CD14-positive monocyte (primary cell): Measurements from ENCODE around the gene C2. TPM values are rescaled to one million over a fixed set of nuclear protein-coding genes. Genes with fewer than 3 reads are reported as not detected.
A peak's percentile ranks its signal among the peaks of the same experiment; 100 is the strongest.

Source experiments
- DNase-seq, 3 donors: peaks; one replicate each; pipeline ENCODE4 v3.0.0-alpha.2; 2011 to 2022
- H2AFZ ChIP-seq: 2 replicates; pipeline ENCODE4 v1.6.0; 2012; ENCODE audit warnings: mild to moderate bottlenecking, low read depth, low read length, inconsistent platforms; ENCODE audit not compliant: insufficient read depth, poor library complexity, severe bottlenecking
- H3K27ac ChIP-seq, 2 donors: 1 replicate in 1 of 2; 2 replicates in 1 of 2; pipeline ENCODE4 v1.5.1; 2012 to 2013; ENCODE audit warnings: low read length in 2 of 2, control low read depth in 1 of 2, inconsistent platforms in 1 of 2, low read depth in 1 of 2, mild to moderate bottlenecking in 1 of 2
- H3K27me3 ChIP-seq, 2 donors: one replicate each; pipeline versions ENCODE4 v1.6.0 to v1.6.1; 2011 to 2013; ENCODE audit warnings: low read length in 2 of 2; ENCODE audit not compliant: control insufficient read depth in 2 of 2, insufficient read depth in 2 of 2
- H3K36me3 ChIP-seq, 2 donors: replicated peaks in 1 of 2; 1 replicate in 1 of 2; 2 replicates in 1 of 2; pipeline versions ENCODE4 v1.5.1 to v1.6.1; 2012 to 2013; ENCODE audit warnings: low read length in 2 of 2, control low read depth in 1 of 2, inconsistent platforms in 1 of 2, mild to moderate bottlenecking in 1 of 2; ENCODE audit not compliant: insufficient read depth in 2 of 2, control insufficient read depth in 1 of 2
- H3K4me1 ChIP-seq, 2 donors: 1 replicate in 1 of 2; 2 replicates in 1 of 2; pipeline versions ENCODE4 v1.5.1 to v1.6.1; 2012 to 2013; ENCODE audit warnings: low read length in 2 of 2, control low read depth in 1 of 2, inconsistent platforms in 1 of 2, mild to moderate bottlenecking in 1 of 2, moderate library complexity in 1 of 2; ENCODE audit not compliant: insufficient read depth in 2 of 2, control insufficient read depth in 1 of 2
- H3K4me2 ChIP-seq: replicated peaks from 2 replicates; pipeline ENCODE3; 2012; ENCODE audit warnings: low read length, moderate library complexity, mild to moderate bottlenecking; ENCODE audit not compliant: poor library complexity, severe bottlenecking; ENCODE audit errors: extremely low read depth
- H3K4me3 ChIP-seq, 3 experiments: fragments of 200-600 bp in 1 of 3; sonication (generic) in 1 of 3; replicated peaks in 1 of 3; 1 replicate in 2 of 3; 2 replicates in 1 of 3; pipeline ENCODE4 v1.5.1; 2011 to 2013; ENCODE audit warnings: low read length in 3 of 3, mild to moderate bottlenecking in 3 of 3, control low read depth in 2 of 3, low read depth in 2 of 3, inconsistent platforms in 1 of 3, moderate library complexity in 1 of 3
- H3K79me2 ChIP-seq: 2 replicates; pipeline ENCODE4 v1.6.0; 2012; ENCODE audit warnings: mild to moderate bottlenecking, control low read depth, inconsistent platforms, low read length, moderate library complexity; ENCODE audit not compliant: insufficient read depth
- H3K9ac ChIP-seq: 2 replicates; pipeline ENCODE4 v1.6.0; 2017; ENCODE audit warnings: low read length, mild to moderate bottlenecking; ENCODE audit not compliant: insufficient read depth, poor library complexity, severe bottlenecking
- H3K9me3 ChIP-seq, 2 donors: replicated peaks in 1 of 2; 1 replicate in 1 of 2; 2 replicates in 1 of 2; pipeline versions ENCODE4 v1.5.1 to v1.6.1; 2012 to 2013; ENCODE audit warnings: low read length in 2 of 2, control low read depth in 1 of 2; ENCODE audit not compliant: control insufficient read depth in 1 of 2, insufficient read depth in 1 of 2
- H4K20me1 ChIP-seq: 2 replicates; pipeline ENCODE4 v1.6.0; 2012; ENCODE audit warnings: mild to moderate bottlenecking, low read length, control low read depth, moderate library complexity; ENCODE audit not compliant: insufficient read depth
- H3K27ac Mint-ChIP-seq, 7 donors: one replicate each; pipeline ENCODE4 v1.8.0; 2020; ENCODE audit warnings: mild to moderate bottlenecking in 7 of 7, mixed read lengths in 7 of 7, moderate library complexity in 6 of 7, inconsistent platforms in 2 of 7
- H3K27me3 Mint-ChIP-seq, 3 donors: one replicate each; pipeline ENCODE4 v1.8.0; 2021 to 2022; ENCODE audit warnings: low read depth in 3 of 3, mild to moderate bottlenecking in 3 of 3, mixed read lengths in 3 of 3, moderate library complexity in 3 of 3, inconsistent platforms in 1 of 3
- H3K36me3 Mint-ChIP-seq, 2 donors: one replicate each; pipeline ENCODE4 v1.8.0; 2020; ENCODE audit warnings: mixed read lengths in 2 of 2, inconsistent platforms in 1 of 2, mild to moderate bottlenecking in 1 of 2
- H3K4me1 Mint-ChIP-seq: one replicate; pipeline ENCODE4 v1.8.0; 2020; ENCODE audit warnings: mild to moderate bottlenecking, mixed read lengths
- H3K4me3 Mint-ChIP-seq, 2 donors: one replicate each; pipeline ENCODE4 v1.8.0; 2020; ENCODE audit warnings: mild to moderate bottlenecking in 2 of 2, mixed read lengths in 2 of 2, moderate library complexity in 1 of 2
- H3K9me3 Mint-ChIP-seq, 7 donors: one replicate each; pipeline ENCODE4 v1.8.0; 2020 to 2022; ENCODE audit warnings: mixed read lengths in 7 of 7, mild to moderate bottlenecking in 6 of 7, moderate library complexity in 6 of 7, inconsistent platforms in 2 of 7
- CTCF ChIP-seq: fragments of 200-600 bp; IDR thresholded peaks from one replicate; pipeline ENCODE4 v1.8.0; 2022; ENCODE audit warnings: antibody characterized with exemption, mild to moderate bottlenecking
- WGBS: methylation state at CpG from one replicate; pipeline ENCODE4 v1.1.5; 2013; ENCODE audit warnings: missing lambda C conversion rate; ENCODE audit not compliant: insufficient coverage; 5-methylcytosine and 5-hydroxymethylcytosine counted together
- intact Hi-C, 2 donors: fragments of 100-400 bp; cut with micrococcal nuclease; formaldehyde crosslinking; loops; one replicate each; pipeline versions ENCODE4 v1.15.0 to v1.15.1; 2023
- polyA plus RNA-seq, 3 donors: library from polyadenylated mRNA; depleted of rRNA in 1 of 3; unstranded in 2 of 3; stranded (reverse) in 1 of 3; fragments of 300-500 nt in 2 of 3; fragments of >200 nt in 1 of 3; fragmentation: Illumina TruSeq in 2 of 3; gene quantifications; 1 replicate in 2 of 3; 2 replicates in 1 of 3; pipeline ENCODE4 v1.2.3, GENCODE V29; 2012 to 2021

The C2 gene
- polyA plus RNA-seq, 3 donors, result 5.4 to 7.2 (median 6.5) TPM

- Mint-ChIP-seq H3K27ac (peak overlapping the region in 3 of 7 donors; percentile 8 to 79 (median 11)), H3K9me3 (no peaks in the 10 kb centered on the region), H3K27me3 (peaks cover 0 to 2% (median 1%) of the 10 kb centered on the region in 3 donors), H3K4me3 (no peak overlapping the region), H3K4me1 (peaks cover 23% of the 10 kb centered on the region), H3K36me3 (peaks cover 70 to 72% of the 10 kb centered on the region in 2 donors)
- H4K20me1 ChIP-seq, result no peaks in the 10 kb centered on the region
- peaks cover 15 to 19% of the 10 kb centered on the region in 2 donors for H3K4me1 ChIP-seq
- no peak for TF ChIP-seq CTCF
- peak overlapping the region in 1 of 2 donors; percentile 26 for H3K27ac ChIP-seq
- DNase-seq, result no peak
- no peak overlapping the region for H2AFZ ChIP-seq
- no peaks in the 10 kb centered on the region for H3K27me3 ChIP-seq
- H3K9ac ChIP-seq, result no peak overlapping the region
- intact Hi-C loops, result no loop called here
- peaks cover 71 to 78% of the 10 kb centered on the region in 2 donors for H3K36me3 ChIP-seq
- WGBS, result 90% methylated on average over 2 of the region's 3 CpGs
- peaks cover 19% of the 10 kb centered on the region for H3K79me2 ChIP-seq
- H3K4me3 ChIP-seq, result no peak overlapping the region
- H3K4me2 ChIP-seq, result no peak overlapping the region
- H3K9me3 ChIP-seq, result no peaks in the 10 kb centered on the region
Observed at GRCh38 chr6:31967926-31968320, 40.4 kb downstream of the C2 start.

GRCh38 chr6:31968326-31968725 is 40.8 kb downstream of the C2 start:
- no peak overlapping the region for H3K4me3 Mint-ChIP-seq

More at GRCh38 chr6:31968326-31968725, 40.8 kb downstream of the C2 start:
- Histone ChIP-seq H3K4me2 (no peak overlapping the region), H3K4me3 (no peak overlapping the region), H3K36me3 (peaks cover 66 to 74% of the 10 kb centered on the region in 2 donors), H3K79me2 (peaks cover 23% of the 10 kb centered on the region), H3K4me1 (peaks cover 19 to 23% of the 10 kb centered on the region in 2 donors), H3K27me3 (no peaks in the 10 kb centered on the region), H3K9me3 (no peaks in the 10 kb centered on the region), H3K27ac (peak overlapping the region in 1 of 2 donors; percentile 26), H2AFZ (no peak overlapping the region), H3K9ac (no peak overlapping the region), H4K20me1 (no peaks in the 10 kb centered on the region)
- no peaks in the 10 kb centered on the region for H3K9me3 Mint-ChIP-seq
- peak overlapping the region in 2 of 7 donors; percentile 25 to 41 for H3K27ac Mint-ChIP-seq
- H3K36me3 Mint-ChIP-seq, result peaks cover 66 to 68% of the 10 kb centered on the region in 2 donors
- peaks cover 0 to 2% (median 1%) of the 10 kb centered on the region in 3 donors for H3K27me3 Mint-ChIP-seq
- intact Hi-C loops, result no loop called here
- WGBS, result 94% methylated on average over 10 of the region's 11 CpGs
- peaks cover 27% of the 10 kb centered on the region for H3K4me1 Mint-ChIP-seq
- TF ChIP-seq CTCF, result no peak
- DNase-seq, result no peak
